HG03457 (cell line): ENCODE data around the gene SFT2D3.

ENCODE experiments used
- ATAC-seq: cut with Tn5 transposase; IDR thresholded peaks from one replicate; pipeline ENCODE4 v1.9.1; 2021; ENCODE audit warnings: moderate number of reproducible peaks; ENCODE audit not compliant: unreplicated experiment

SFT2D3 gene, protein sequence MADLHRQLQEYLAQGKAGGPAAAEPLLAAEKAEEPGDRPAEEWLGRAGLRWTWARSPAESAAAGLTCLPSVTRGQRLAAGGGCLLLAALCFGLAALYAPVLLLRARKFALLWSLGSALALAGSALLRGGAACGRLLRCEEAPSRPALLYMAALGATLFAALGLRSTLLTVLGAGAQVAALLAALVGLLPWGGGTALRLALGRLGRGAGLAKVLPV

DNA sequence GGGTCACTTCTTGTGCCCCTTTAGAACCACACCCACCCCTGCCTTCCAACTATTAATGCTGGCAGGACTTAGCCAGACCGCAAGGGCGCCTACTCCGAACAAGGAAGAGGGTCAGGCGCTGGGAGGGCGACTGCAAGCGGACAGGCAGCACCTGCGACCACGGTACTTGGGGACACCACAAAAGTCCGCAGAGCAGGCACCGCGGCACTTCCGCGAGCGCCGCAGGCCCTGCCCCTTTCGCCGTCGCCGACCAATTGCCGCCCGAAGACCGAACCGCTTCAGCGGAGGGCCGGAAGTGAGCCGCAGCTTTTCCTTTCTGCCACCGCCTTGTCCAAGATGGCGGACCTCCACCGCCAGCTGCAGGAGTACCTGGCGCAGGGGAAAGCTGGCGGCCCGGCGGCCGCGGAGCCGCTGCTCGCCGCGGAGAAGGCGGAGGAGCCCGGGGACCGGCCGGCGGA lies at the start of gene SFT2D3:
Gene SFT2D3 (plus strand): TSS at position 305 of the 458 bp plus-strand sequence. CDS start 32 bp downstream, at position 337.
- peak; percentile 58 for ATAC-seq

DNA sequence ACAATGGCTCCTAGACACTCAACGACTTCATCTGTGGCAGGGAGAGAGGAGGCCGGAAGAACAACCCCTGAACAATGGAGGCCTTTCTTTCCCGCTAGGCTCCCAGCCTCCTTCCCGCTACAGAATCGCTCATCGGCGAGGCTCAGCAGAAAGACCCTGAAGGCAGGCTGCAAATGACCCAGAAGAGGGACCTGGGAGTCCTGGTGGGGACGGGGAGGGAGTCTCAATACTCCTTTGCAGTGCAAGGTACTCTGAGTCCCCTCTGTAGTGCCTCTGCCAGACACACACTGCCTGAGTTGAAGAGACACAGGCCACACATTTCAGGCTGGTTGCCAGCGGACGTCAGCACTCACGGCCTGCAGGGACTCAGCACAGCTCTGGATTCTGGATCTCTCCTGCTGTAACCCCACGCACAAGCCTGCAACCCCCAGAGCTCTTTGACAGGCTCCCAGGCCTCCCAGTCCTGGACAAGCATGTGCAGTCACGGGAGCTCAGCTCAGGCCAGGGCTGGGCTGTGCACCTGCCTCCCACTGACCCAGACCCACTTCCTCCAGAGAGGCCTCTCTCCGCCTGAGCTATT lies 49.2 kb upstream of the SFT2D3 start:
- ATAC-seq: no peak

DNA sequence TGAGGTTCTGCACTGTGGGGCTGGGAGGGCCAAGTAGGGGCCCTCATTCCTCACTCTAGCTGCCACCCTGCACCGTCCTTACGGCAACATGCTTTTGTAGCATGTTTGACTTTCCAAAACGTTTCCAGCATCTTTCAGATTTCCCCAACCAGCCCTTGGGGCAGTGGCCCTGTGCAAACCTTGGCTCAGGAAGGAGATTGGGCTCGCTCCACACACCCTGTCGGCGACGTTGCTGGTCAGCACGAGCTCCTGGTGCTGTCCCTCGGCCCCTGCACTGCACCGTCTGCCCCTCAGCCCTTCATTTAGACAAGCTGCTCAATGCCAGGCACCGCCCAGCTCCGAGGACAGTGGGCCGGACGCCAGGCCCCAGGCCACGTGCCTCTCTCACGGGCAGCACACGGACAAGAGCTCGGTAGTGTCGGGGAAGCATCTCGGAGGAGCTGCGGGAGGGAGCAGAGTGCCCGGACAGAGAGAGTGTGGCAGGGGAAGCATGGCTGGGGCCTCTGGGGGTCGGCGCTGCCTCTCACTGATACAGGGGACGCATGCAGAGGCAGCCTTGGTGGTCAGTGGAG lies 48.4 kb upstream of the SFT2D3 start:
- no peak for ATAC-seq

DNA sequence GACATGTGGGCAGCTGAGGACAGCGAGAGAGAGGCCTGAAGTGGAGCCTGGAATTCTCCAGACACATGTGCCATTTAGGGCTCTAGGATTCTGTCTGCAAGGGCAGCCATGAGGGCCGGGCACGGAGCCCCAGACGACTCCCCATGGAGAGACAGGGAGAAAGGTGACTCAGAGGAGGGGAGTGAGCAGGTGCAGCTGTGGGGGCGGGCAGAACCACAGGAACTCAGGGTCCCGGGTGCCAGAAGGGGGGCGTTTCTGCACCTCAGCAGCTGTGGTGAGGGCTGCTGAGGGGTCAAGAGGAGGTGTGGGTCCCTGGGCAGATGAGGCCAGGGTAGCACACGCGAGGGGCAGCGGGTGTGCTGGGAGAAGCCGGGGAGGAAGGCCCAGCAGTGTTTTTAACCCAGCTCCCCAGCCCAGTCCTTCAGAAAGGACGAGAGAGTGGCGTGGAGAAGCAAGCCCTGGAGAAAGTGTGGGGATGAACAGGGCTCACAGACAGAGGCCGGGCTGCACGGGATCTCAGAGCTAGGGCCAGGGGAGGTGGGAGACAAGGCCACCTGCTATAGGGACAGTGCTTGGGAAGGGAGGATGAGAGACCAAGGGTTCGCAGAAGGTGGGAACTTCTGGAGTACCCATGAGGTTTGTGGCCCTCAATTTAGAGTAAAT lies 47.7 kb upstream of the SFT2D3 start:
- no peak for ATAC-seq

DNA sequence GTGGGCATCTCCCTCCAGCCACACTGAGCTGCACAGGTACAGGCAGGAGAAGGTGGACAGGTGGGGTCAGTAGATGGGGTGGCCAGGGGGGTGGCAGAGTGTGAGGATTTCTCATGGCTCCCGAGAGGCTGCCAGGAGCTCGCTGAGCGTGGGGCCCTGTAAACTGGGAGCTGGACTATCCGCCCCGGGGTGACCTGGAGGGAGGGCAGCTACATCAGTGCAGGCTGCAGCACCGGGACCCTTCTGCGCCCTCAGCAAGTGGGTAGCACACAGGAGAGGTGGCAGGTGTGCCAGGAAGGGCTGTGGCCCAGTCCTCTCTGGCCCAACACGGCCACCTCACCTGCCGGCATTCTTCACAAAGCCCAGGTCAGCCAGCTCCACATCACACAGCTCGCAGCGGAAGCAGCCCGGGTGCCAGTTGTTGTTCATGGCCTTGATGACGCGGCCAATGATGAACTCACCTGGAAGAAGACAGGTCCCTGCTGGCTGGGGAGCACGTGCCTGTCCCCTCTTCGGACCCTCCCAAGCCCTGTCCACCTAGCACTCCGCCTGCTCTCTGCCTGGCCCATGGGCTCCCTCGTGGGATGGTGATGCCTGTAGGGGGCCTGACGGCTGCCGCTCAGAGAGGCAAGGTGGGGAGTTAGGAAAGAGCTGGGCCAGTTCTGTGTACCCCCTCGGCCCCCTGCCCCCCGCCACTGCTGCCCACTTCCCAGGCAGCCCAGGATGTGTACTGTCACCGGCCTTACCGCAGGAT lies 47.0 kb upstream of the SFT2D3 start:
- ATAC-seq: no peak

DNA sequence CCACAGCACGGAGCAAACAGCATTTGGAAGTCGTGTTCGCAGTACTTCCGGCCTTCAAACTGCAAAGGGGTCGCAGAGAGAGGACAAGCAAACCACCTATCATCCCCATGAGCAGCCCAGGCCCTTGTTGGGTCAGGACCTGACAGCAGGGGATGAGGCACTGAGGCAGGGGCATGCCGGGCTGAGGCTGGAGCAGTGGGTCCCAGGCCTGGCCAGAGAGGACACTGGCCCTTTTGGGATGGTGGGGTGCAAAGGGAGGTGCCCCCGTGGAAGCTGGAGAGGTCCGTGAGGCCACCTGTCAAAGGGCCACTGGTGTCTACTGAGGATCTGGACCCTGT lies 46.5 kb upstream of the SFT2D3 start:
- no peak for ATAC-seq

DNA sequence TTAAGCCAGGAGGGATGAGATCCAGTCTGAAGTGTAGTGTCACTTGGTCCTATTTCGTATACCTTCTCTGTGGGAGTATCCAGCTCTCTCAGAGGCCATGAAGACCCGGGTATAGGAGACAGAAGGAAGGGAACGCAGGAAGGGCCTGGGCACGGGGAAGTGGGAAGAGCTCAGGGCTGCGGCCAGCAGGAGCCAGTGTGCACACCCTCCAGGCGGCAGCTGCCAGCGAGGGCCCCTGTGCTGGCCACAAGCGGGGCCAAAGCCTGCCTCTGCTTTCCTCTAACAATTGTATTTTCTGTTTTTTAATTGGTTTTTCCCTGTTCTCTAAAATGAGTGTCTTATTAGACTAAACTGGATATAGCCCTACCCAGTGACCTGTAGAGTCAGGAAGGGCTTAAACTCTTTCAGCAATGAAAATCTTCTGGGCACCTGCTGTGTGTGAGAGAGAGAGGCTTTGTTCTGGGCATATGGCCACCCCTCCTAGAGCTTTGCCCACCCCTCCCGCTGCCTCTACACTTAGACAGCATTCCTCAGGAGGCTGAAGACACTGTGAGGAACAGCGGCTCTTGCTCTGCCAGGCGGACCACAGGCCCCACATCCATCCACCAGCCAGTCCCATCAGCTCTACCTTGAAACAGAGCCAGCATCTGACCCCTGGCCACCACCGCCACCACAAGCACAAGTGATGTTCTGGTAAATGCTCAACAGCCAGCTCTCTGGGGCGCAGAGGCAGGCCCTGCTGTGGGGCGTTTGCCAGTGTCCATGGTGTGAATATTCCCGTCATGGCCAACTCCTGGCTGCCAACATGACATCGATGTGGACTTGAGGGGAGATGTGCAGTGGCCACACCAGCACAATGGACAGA lies 45.9 kb upstream of the SFT2D3 start:
- ATAC-seq: no peak

DNA sequence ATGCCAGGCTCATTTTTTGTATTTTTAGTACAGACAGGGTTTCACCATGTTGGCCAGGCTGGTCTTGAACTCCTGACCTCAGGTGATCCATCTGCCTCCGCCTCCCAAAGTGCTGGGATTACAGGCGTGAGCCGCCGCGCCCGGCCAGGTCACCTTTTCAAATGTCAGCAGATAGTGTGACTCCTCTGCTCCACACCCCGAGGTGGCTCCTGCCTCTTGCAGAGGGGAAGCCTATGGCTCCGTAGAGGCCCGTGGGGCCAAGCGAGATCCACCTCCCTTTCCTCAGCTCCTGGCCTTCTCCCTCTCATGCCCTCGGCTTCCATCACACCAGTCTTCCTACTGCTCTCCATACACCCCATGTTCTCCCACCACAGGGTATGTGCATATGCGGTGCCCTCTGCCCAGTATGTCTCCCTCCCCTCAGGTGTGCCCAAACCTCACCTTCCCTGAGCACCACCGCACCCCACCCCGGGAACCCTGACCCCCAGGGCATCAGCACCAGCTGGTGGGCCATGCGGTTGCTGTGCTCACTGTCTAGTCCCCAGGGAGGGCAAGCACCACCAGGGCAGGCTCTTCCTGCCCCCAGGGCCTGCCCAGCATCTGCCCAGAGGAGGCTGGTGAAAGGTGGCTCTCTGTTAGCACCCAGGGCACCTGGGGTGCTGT lies 44.6 kb upstream of the SFT2D3 start:
- no peak for ATAC-seq

DNA sequence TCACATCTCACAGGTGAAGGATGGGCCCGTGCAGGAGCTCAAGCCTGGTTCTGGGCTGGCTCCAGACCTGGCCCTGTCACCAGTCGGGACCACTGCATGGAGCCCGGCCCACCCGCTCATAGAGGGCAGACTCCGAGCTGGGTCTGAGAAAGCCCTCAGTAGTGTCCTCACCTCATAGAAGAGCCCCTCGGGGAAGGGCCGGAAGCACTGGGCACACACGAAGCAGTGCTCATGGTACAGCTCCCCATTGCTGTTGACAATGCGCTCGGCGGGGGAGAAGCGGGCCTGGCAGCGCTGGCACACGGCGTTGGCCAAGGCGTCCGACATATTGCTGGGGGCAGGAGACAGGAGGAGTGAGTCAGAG lies 44.1 kb upstream of the SFT2D3 start:
- no peak for ATAC-seq

DNA sequence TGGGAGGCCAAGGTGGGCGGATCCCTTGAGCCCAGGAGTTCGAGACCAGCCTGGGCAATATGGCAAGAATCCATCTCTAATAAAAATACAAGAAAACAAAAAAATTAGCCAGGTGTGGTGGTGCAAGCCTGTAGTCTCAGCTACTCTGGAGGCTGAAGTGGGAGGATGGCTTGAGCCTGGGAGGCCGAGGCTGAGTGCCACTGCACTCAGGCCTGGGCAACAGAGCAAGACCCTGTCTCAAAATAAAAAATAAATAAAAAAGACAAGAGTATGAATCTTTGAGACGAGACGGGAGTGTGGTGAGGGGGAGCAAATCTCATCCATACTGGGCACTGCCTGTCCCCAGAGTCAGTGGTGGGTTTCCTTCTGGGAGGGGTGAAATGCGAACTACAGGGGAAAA lies 43.2 kb upstream of the SFT2D3 start:
- no peak for ATAC-seq

DNA sequence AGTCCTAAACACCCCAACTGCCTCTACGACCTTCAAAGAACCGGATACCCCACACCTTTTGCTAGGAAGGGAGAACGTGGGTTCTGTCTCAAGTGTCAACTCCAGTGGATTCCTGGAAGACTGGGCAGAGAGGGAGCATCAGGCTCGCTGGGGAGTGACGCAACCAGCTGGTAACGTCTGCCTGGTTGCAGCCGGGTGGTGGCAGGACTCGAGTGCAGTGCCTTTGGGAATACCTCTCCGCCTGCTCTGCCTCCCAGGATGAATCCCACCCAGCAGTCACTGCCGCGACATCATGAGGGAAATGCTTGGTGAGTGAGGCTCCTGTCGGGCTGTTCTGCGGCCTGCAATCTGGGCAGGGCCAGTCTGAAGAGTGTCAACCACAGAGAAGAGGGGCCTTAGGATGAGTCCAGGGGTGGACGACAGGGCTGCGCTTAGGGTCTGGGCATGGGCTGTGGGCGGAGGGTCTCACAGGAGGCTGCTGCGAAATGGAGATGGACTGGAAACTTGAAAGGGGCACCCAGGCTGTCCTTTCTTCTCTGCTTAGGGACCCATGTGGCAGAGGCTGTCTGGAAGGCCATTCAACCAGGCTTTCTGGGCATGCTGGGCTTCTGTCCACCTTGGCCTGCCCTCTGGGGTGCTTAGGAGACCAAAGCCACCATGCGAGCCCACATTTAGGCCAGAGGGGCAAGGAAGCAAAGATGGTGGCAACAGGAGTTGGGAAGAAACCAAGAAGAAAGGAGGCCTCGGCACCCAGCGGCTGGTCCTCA lies 42.5 kb upstream of the SFT2D3 start:
- ATAC-seq: no peak

DNA sequence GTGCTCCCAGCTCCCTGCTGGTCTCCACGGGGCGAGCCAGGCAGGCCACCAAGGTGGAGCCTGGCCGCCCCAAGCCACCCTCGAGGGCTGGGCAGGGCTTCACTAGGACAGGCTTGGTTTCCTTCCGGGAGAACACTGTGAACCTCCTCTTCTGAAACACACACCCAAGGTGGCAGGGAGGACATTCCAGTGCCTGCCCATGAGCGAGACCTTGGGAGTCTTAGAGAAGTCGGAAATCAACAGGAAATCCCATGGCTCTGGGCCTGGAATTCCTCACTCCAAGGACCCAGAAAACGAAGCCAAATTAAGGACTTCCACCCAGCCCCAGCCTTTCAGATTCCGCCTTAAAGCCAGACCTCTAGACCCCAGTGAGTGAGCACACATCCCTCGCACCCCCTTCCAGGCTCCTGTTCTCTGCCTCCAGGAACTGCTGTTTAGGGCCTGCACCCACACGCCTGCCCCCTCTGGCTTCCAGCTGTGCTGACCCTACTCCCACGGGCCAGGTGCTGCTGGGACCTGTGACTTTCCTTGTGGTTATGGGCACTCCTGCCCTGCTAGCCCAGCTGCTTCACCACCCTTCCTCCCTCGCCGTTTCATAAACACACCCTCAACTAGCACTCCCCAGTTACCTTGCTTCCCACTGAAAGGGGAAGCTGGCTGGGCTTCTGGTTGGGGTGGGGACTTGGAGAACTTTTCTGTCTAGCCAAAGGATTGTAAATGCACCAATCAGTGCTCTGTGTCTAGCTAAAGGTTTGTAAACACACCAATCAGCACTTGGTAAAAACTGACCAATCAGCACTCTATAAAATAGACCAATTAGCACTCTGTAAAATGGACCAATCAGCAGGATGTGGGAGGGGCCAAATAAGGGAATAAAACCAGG lies 41.6 kb upstream of the SFT2D3 start:
- no peak for ATAC-seq

DNA sequence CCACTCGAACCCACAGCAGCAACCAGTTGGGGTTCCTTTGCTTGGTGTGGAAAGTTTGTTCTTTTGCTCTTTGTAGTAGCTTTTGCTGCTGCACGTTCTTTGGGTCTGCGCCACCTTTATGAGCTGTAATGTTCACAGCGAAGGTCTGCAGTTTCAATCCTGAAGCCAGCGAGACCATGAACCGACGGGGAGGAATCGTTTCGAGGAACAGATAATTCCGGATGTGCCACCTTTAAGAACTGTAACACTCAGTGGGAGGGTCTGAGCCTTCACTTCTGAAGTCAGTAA lies 41.1 kb upstream of the SFT2D3 start:
- ATAC-seq: no peak

DNA sequence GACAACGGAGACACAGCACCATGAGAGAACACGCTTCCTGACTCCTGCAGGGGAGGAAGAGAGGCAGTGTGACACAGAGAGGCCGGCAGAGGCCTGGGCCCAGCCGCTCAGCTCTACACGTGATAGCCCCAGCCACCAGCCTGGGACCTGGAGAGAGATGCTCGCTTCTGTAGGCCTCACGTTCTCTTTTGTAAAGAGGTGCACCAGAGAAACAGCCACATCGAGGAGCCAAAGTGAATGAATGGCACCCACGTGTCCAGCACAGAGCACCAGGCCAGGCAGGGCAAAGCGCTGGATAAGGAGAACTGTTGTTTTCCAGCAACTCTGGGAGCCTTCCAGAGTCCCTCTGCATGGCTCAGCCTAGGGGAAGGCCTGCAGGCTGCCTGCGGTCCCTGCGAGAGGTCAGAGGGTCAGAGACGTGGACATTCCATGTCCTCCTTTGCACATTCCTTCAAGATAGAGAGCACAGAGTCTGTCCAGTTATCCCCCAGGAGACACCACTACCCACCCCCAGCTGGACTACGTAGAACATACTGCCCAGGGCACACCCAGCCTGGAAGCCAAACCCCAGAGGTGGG lies 40.1 kb upstream of the SFT2D3 start:
- no peak for ATAC-seq

DNA sequence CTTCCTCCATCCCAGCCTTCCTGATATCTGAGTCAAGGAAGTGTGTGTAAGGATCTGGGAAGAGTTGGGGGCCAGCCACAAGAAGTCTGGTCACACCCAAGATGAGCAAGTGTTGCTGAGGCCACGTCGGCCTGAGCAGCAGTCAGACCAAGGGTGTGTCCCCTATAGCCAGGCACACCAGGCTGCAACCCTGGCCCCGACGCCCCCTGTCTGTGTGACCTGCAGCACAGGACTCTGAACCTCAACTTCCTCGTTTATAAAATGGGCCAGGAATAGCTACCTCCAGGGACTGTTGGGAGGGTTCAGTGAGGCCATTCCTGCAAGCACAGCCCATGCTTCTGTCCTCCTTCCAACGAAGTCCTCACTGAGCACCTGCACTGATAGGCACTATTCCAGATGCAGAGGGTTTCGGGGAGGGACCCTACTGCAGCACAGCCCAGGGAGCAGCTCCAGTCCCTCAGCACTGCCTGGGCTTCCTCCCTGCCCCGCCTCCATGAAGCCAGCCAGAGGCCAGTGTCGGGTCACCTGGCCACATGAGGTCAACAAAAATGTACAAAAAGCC lies 39.3 kb upstream of the SFT2D3 start:
- ATAC-seq: no peak

DNA sequence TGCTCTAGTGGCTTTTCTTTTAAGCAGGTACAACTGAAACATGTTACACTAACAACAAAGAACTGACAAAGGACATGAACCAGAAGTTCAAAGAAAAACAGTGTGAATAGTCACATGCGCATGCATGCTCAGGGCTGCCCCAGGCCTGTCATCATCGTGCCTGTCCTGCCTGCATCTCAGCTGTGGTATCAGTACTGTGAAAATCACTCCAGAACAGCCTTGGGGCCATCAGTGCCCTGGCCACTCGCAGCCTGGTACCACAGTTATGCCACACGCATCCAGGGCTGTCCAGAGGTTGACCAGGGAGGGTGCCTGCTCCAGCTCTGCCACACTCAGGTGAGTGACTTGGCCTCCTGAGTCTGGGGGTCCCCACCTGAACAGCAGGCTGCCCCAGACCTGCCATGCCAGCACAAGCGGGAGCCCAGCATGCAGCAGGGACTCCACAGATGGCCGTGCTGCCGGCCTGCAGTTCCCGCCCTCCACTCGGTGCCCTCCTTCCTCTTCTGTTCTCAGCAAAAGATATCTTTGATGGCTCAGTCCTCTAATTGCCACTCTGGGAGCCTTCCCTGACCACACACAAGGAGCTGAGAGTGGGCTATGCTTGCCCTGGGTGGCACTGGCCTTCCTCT lies 38.2 kb upstream of the SFT2D3 start:
- no peak for ATAC-seq

DNA sequence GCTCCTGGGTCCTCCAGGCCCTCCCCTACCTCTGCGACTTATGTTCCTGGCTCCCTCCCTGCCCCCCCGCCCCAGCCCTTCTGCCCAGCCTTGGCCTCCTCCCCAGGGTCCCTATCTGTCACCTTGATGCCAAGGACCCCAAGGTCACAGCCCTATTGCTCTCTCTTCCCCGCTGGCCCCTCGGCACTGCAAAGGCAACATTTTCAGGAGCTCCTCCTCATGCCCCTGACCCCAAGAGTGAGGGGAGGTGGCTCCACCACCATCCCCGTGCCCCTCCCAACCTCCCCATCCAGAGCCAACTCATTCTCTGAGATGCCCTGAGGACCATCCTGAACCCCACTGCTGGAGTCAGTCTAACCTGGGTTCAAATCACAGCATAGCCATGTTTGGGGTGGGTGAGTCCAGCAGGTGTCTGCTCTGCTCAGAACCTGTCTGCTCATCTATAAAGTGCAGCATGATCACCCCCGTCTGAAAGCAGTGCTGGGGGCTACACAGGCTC lies 37.7 kb upstream of the SFT2D3 start:
- no peak for ATAC-seq
